GM23338 (cell line): ENCODE data around the gene IMMP1L. TPM values are rescaled to one million over a fixed set of nuclear protein-coding genes. Genes with fewer than 3 reads are reported as not detected.

ENCODE experiments used
- ATAC-seq: fragments of 200-7000 bp; cut with Tn5 transposase; 3 replicates; pipeline ENCODE4 v1.9.1; 2020
- DNase-seq: peaks from one replicate; pipeline ENCODE4 v3.0.0-alpha.2; 2015; ENCODE audit warnings: low spot score
- H2AFZ ChIP-seq: fragments of 200-600 bp; sonication (generic); 2 replicates; pipeline ENCODE4 v1.8.0; 2016; ENCODE audit warnings: antibody characterized with exemption, mild to moderate bottlenecking, moderate library complexity
- H3F3A ChIP-seq: fragments of 200-600 bp; sonication (generic); replicated peaks from 2 replicates; pipeline ENCODE4 v1.8.0; 2017; ENCODE audit warnings: antibody characterized with exemption, mixed run types, low read depth
- H3K27ac ChIP-seq: fragments of 200-600 bp; sonication (generic); 2 replicates; pipeline ENCODE4 v1.6.1; 2016; ENCODE audit warnings: low read depth
- H3K27me3 ChIP-seq: fragments of 200-600 bp; sonication (generic); 2 replicates; pipeline ENCODE4 v1.8.0; 2016; ENCODE audit warnings: mild to moderate bottlenecking, mixed run types, moderate library complexity; ENCODE audit not compliant: insufficient read depth
- H3K36me3 ChIP-seq: fragments of 200-600 bp; sonication (generic); 2 replicates; pipeline ENCODE4 v1.8.0; 2016; ENCODE audit warnings: mild to moderate bottlenecking; ENCODE audit not compliant: insufficient read depth
- H3K4me1 ChIP-seq: fragments of 200-600 bp; sonication (generic); 2 replicates; pipeline ENCODE4 v1.8.0; 2016; ENCODE audit warnings: mild to moderate bottlenecking, moderate library complexity; ENCODE audit not compliant: insufficient read depth
- H3K4me2 ChIP-seq: fragments of 200-600 bp; sonication (generic); 2 replicates; pipeline ENCODE4 v1.7.1; 2017; ENCODE audit warnings: mixed run types
- H3K4me3 ChIP-seq: fragments of 200-600 bp; sonication (generic); 2 replicates; pipeline ENCODE4 v1.6.1; 2016; ENCODE audit warnings: mixed run types
- H3K79me2 ChIP-seq: fragments of 200-600 bp; sonication (generic); replicated peaks from 2 replicates; pipeline ENCODE4 v1.8.0; 2017; ENCODE audit warnings: mild to moderate bottlenecking; ENCODE audit not compliant: insufficient read depth
- H3K9me2 ChIP-seq: fragments of 200-600 bp; sonication (generic); 2 replicates; pipeline ENCODE4 v1.8.0; 2017; ENCODE audit not compliant: insufficient read depth
- H4K20me1 ChIP-seq: fragments of 200-600 bp; sonication (generic); replicated peaks from 2 replicates; pipeline ENCODE4 v1.8.0; 2017; ENCODE audit warnings: mild to moderate bottlenecking; ENCODE audit not compliant: insufficient read depth
- H3K27ac Mint-ChIP-seq: 2 replicates; pipeline ENCODE4 v1.8.0; 2020; ENCODE audit warnings: inconsistent platforms, mild to moderate bottlenecking, moderate library complexity, mixed read lengths
- H3K27me3 Mint-ChIP-seq: 3 replicates; pipeline ENCODE4 v1.8.0; 2022; ENCODE audit warnings: low read depth, mild to moderate bottlenecking, moderate library complexity, mixed read lengths, inconsistent platforms; ENCODE audit not compliant: insufficient read depth, poor library complexity
- H3K36me3 Mint-ChIP-seq: 3 replicates; pipeline ENCODE4 v1.8.0; 2021; ENCODE audit warnings: low read depth, mild to moderate bottlenecking, inconsistent platforms, moderate library complexity, mixed read lengths
- H3K4me1 Mint-ChIP-seq: 3 replicates; pipeline ENCODE4 v1.8.0; 2020; ENCODE audit warnings: mild to moderate bottlenecking, inconsistent platforms, mixed read lengths
- H3K4me3 Mint-ChIP-seq: 3 replicates; pipeline ENCODE4 v1.8.0; 2021; ENCODE audit warnings: moderate library complexity, mild to moderate bottlenecking, inconsistent platforms, mixed read lengths
- H3K9me3 Mint-ChIP-seq: 3 replicates; pipeline ENCODE4 v1.8.0; 2020; ENCODE audit warnings: moderate library complexity, mild to moderate bottlenecking, inconsistent platforms, mixed read lengths
- CREB1 ChIP-seq: fragments of 250-450 bp; sonication (Bioruptor Pico); IDR thresholded peaks from 2 replicates; pipeline ENCODE4 v1.5.0; 2020; ENCODE audit warnings: low read depth, mild to moderate bottlenecking, moderate library complexity
- EZH2 ChIP-seq: fragments of 200-600 bp; sonication (generic); IDR thresholded peaks from one replicate; pipeline ENCODE4 v1.8.0; 2017; ENCODE audit warnings: antibody characterized with exemption, mild to moderate bottlenecking, low read depth; ENCODE audit not compliant: unreplicated experiment
- EZH2phosphoT487 ChIP-seq: fragments of 200-600 bp; sonication (generic); IDR thresholded peaks from one replicate; pipeline ENCODE4 v1.8.1; 2018; ENCODE audit warnings: antibody characterized with exemption; ENCODE audit not compliant: unreplicated experiment
- JUNB ChIP-seq: IDR thresholded peaks from one replicate; pipeline ENCODE4 v1.6.1; 2016; ENCODE audit warnings: antibody characterized with exemption; ENCODE audit not compliant: unreplicated experiment
- NANOG ChIP-seq: IDR thresholded peaks from 2 replicates; pipeline ENCODE4 v1.6.1; 2016; ENCODE audit warnings: antibody characterized with exemption, borderline replicate concordance
- POLR2AphosphoS5 ChIP-seq: IDR thresholded peaks from 2 replicates; pipeline ENCODE4 v1.6.1; 2016; ENCODE audit warnings: antibody characterized with exemption, low read depth
- STAT1 ChIP-seq: IDR thresholded peaks from one replicate; pipeline ENCODE4 v1.6.1; 2016; ENCODE audit warnings: antibody characterized with exemption; ENCODE audit not compliant: unreplicated experiment
- ZNF114 ChIP-seq: fragments of 250-450 bp; sonication (Bioruptor Pico); IDR thresholded peaks from 2 replicates; pipeline ENCODE4 v1.5.0; 2020; ENCODE audit warnings: mild to moderate bottlenecking, moderate library complexity
- ZNF331 ChIP-seq: fragments of 250-450 bp; sonication (Bioruptor Pico); IDR thresholded peaks from 2 replicates; pipeline ENCODE4 v1.5.0; 2020; ENCODE audit warnings: low read depth, mild to moderate bottlenecking, moderate library complexity
- polyA plus RNA-seq: library from polyadenylated mRNA; unstranded; fragments of >200 nt; fragmentation: Nextera tagmentation; extraction: Ambion mirVana; gene quantifications from 2 replicates; pipeline ENCODE4 v1.2.1, GENCODE V29; 2016
- total RNA-seq: library from RNA; depleted of rRNA; stranded (reverse); fragments of >200 nt; shearing (Covaris generic); gene quantifications from 2 replicates; pipeline ENCODE4 v1.2.3, GENCODE V29; 2014
- TF ChIP-seq, protein P1 (sequence below), 2 experiments: fragments of 200-600 bp in 1 of 2; sonication (generic) in 1 of 2; conservative IDR thresholded peaks; 2 replicates each; pipeline versions ENCODE4 v1.5.1 to v1.6.1; 2016 to 2017; ENCODE audit warnings: antibody characterized with exemption in 2 of 2, low read depth in 2 of 2, mild to moderate bottlenecking in 2 of 2, moderate library complexity in 1 of 2
- TF ChIP-seq, protein P2 (sequence below): IDR thresholded peaks from one replicate; pipeline ENCODE4 v1.6.1; 2018; ENCODE audit warnings: antibody characterized with exemption; ENCODE audit not compliant: unreplicated experiment
- TF ChIP-seq, protein P3 (sequence below): IDR thresholded peaks from 2 replicates; pipeline ENCODE4 v1.6.1; 2016; ENCODE audit warnings: antibody characterized with exemption

IMMP1L gene
- total and polyA plus RNA-seq, 2 experiments from 2014 or later, result 23.9 to 154 TPM

DNA sequence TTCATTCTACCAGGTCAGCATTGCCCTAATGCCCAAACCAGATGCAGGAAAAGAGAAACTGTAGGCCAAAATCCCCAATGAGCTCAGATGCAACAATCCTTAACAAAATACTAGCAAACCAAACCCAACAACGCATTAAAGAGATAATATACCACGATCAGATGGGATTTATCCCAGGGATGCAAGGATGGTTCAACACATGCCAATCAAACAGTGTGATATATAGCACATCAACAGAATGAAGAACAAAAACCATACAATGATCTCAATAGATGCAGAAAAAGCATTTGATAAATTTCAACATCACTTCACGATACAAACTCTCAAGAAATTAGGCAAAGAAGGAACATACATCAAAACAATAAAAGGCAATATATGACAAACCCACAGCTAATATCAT lies 45.0 kb downstream of the IMMP1L start:
- Histone ChIP-seq H3K27ac (no peak overlapping the region), H3K27me3 (no peaks in the 10 kb centered on the region), H3F3A (no peaks in the 10 kb centered on the region), H3K79me2 (peaks cover 21% of the 10 kb centered on the region), H3K4me3 (no peak overlapping the region), H4K20me1 (no peaks in the 10 kb centered on the region), H3K9me2 (no peaks in the 10 kb centered on the region), H3K4me2 (no peak overlapping the region), H2AFZ (no peak overlapping the region), H3K36me3 (peaks cover 14% of the 10 kb centered on the region), H3K4me1 (no peaks in the 10 kb centered on the region)
- 0 out of 3 replicates have a peak, but pooled peaks cover 2% of the 10 kb centered on the region for H3K4me1 Mint-ChIP-seq
- ATAC-seq, result no peak
- TF ChIP-seq, protein P1, sequence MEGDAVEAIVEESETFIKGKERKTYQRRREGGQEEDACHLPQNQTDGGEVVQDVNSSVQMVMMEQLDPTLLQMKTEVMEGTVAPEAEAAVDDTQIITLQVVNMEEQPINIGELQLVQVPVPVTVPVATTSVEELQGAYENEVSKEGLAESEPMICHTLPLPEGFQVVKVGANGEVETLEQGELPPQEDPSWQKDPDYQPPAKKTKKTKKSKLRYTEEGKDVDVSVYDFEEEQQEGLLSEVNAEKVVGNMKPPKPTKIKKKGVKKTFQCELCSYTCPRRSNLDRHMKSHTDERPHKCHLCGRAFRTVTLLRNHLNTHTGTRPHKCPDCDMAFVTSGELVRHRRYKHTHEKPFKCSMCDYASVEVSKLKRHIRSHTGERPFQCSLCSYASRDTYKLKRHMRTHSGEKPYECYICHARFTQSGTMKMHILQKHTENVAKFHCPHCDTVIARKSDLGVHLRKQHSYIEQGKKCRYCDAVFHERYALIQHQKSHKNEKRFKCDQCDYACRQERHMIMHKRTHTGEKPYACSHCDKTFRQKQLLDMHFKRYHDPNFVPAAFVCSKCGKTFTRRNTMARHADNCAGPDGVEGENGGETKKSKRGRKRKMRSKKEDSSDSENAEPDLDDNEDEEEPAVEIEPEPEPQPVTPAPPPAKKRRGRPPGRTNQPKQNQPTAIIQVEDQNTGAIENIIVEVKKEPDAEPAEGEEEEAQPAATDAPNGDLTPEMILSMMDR (conservative IDR thresholded peaks at IDR 0.05; ENCODE audit: low read depth in 2 of 2), result no peak
- TF ChIP-seq JUNB, result no peak
- TF ChIP-seq, protein P2, sequence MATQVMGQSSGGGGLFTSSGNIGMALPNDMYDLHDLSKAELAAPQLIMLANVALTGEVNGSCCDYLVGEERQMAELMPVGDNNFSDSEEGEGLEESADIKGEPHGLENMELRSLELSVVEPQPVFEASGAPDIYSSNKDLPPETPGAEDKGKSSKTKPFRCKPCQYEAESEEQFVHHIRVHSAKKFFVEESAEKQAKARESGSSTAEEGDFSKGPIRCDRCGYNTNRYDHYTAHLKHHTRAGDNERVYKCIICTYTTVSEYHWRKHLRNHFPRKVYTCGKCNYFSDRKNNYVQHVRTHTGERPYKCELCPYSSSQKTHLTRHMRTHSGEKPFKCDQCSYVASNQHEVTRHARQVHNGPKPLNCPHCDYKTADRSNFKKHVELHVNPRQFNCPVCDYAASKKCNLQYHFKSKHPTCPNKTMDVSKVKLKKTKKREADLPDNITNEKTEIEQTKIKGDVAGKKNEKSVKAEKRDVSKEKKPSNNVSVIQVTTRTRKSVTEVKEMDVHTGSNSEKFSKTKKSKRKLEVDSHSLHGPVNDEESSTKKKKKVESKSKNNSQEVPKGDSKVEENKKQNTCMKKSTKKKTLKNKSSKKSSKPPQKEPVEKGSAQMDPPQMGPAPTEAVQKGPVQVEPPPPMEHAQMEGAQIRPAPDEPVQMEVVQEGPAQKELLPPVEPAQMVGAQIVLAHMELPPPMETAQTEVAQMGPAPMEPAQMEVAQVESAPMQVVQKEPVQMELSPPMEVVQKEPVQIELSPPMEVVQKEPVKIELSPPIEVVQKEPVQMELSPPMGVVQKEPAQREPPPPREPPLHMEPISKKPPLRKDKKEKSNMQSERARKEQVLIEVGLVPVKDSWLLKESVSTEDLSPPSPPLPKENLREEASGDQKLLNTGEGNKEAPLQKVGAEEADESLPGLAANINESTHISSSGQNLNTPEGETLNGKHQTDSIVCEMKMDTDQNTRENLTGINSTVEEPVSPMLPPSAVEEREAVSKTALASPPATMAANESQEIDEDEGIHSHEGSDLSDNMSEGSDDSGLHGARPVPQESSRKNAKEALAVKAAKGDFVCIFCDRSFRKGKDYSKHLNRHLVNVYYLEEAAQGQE, result no peak
- TF ChIP-seq STAT1, result no peak
- H3K9me3 Mint-ChIP-seq, result peaks cover 22% of the 10 kb centered on the region
- peaks cover 44% of the 10 kb centered on the region for H3K36me3 Mint-ChIP-seq
- H3K4me3 Mint-ChIP-seq, result no peak overlapping the region
- no peak overlapping the region for H3K27ac Mint-ChIP-seq
- H3K27me3 Mint-ChIP-seq, result no peaks in the 10 kb centered on the region
- no peak for DNase-seq

DNA sequence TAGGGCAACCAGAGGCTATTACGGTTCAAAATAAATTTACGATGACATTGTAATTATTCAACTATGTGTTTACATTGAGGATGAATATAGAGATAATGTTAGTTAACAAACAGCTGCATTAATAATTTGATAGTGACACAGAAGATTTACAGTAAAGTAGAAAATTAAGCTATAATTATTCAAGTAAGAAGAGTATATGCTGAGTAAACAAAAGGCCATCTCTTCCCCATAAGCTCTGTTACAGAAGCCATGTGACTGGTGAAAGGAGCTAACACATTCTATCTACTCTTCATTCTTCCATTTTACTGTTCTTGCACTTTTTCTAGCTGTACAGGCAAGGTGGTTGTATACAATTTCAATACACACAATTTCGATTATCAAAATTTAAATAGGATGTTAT lies 54.2 kb downstream of the IMMP1L start:
- Mint-ChIP-seq H3K4me1 (no peaks in the 10 kb centered on the region), H3K27ac (no peak overlapping the region), H3K9me3 (no peaks in the 10 kb centered on the region), H3K4me3 (no peak overlapping the region), H3K27me3 (no peaks in the 10 kb centered on the region), H3K36me3 (no peaks in the 10 kb centered on the region; the same call in 2 of the 3 replicates)
- no peaks in the 10 kb centered on the region for H3K9me2 ChIP-seq
- no peak overlapping the region for H2AFZ ChIP-seq
- no peak overlapping the region for H3K27ac ChIP-seq
- no peaks in the 10 kb centered on the region for H3K4me1 ChIP-seq
- H3K79me2 ChIP-seq, result no peaks in the 10 kb centered on the region
- H3F3A ChIP-seq, result no peaks in the 10 kb centered on the region
- no peak overlapping the region for H3K4me3 ChIP-seq
- ATAC-seq (no peak), DNase-seq (no peak)
- H3K27me3 ChIP-seq, result no peaks in the 10 kb centered on the region
- no peak overlapping the region for H3K4me2 ChIP-seq
- 0 out of 2 replicates have a peak, but pooled peaks cover 3% of the 10 kb centered on the region for H4K20me1 ChIP-seq
- H3K36me3 ChIP-seq, result no peaks in the 10 kb centered on the region
- TF ChIP-seq ZNF331 (CRISPR knock-in tag) (no peak), JUNB (no peak), CREB1 (no peak), POLR2AphosphoS5 (no peak), STAT1 (no peak), EZH2 (no peak), NANOG (no peak), ZNF114 (CRISPR knock-in tag) (no peak), EZH2phosphoT487 (no peak)
- TF ChIP-seq, protein P3, sequence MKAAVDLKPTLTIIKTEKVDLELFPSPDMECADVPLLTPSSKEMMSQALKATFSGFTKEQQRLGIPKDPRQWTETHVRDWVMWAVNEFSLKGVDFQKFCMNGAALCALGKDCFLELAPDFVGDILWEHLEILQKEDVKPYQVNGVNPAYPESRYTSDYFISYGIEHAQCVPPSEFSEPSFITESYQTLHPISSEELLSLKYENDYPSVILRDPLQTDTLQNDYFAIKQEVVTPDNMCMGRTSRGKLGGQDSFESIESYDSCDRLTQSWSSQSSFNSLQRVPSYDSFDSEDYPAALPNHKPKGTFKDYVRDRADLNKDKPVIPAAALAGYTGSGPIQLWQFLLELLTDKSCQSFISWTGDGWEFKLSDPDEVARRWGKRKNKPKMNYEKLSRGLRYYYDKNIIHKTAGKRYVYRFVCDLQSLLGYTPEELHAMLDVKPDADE, result no peak
- TF ChIP-seq, protein P2, result no peak
- TF ChIP-seq, protein P1 (conservative IDR thresholded peaks at IDR 0.05; ENCODE audit: low read depth in 2 of 2), result no peak
